Liver (tissue), 3 donors: ENCODE data around the gene ASTN1.

ENCODE experiments used
- EGR1 ChIP-seq, 2 donors: IDR thresholded peaks; 2 replicates each; pipeline ENCODE4 v1.6.1; 2016 to 2018; ENCODE audit warnings: antibody characterized with exemption in 2 of 2, low read depth in 2 of 2
- FOXA1 ChIP-seq: IDR thresholded peaks from 2 replicates; pipeline ENCODE4 v1.6.1; 2016; ENCODE audit warnings: antibody characterized with exemption
- GABPA ChIP-seq, 2 donors: IDR thresholded peaks in 1 of 2; conservative IDR thresholded peaks in 1 of 2; 2 replicates each; pipeline ENCODE4 v1.6.1; 2016; ENCODE audit warnings: antibody characterized with exemption in 2 of 2, mild to moderate bottlenecking in 1 of 2, moderate library complexity in 1 of 2
- RAD21 ChIP-seq, 2 donors: IDR thresholded peaks; 2 replicates each; pipeline ENCODE4 v1.6.1; 2016; ENCODE audit warnings: antibody characterized with exemption in 2 of 2, mild to moderate bottlenecking in 2 of 2
- RXRA ChIP-seq, 2 donors: IDR thresholded peaks; 2 replicates each; pipeline ENCODE4 v1.6.1; 2017 to 2018; ENCODE audit warnings: antibody characterized with exemption in 2 of 2, mild to moderate bottlenecking in 1 of 2
- SP1 ChIP-seq: IDR thresholded peaks from 2 replicates; pipeline ENCODE4 v1.6.1; 2018; ENCODE audit warnings: antibody characterized with exemption, mild to moderate bottlenecking
- TAF1 ChIP-seq: conservative IDR thresholded peaks from 2 replicates; pipeline ENCODE4 v1.6.1; 2016; ENCODE audit warnings: antibody characterized with exemption, mild to moderate bottlenecking
- YY1 ChIP-seq: IDR thresholded peaks from 2 replicates; pipeline ENCODE4 v1.6.1; 2016; ENCODE audit warnings: antibody characterized with exemption, mild to moderate bottlenecking
- TF ChIP-seq, protein P1 (sequence below): fragments of 150-350 bp; IDR thresholded peaks from 2 replicates; pipeline ENCODE4 v1.5.1; 2017; ENCODE audit warnings: improper control_type of control experiment, low read depth, low read length; ENCODE audit not compliant: missing input control
- TF ChIP-seq, protein P2 (sequence below): IDR thresholded peaks from 2 replicates; pipeline ENCODE4 v1.6.1; 2016; ENCODE audit warnings: antibody characterized with exemption, mild to moderate bottlenecking
- TF ChIP-seq, protein P3 (sequence below): IDR thresholded peaks from 2 replicates; pipeline ENCODE4 v1.6.1; 2016; ENCODE audit warnings: antibody characterized with exemption
- TF ChIP-seq, protein P4 (sequence below): IDR thresholded peaks from 2 replicates; pipeline ENCODE4 v1.6.1; 2016; ENCODE audit warnings: antibody characterized with exemption
- TF ChIP-seq, protein P5 (sequence below): IDR thresholded peaks from 2 replicates; pipeline ENCODE4 v1.6.1; 2016; ENCODE audit warnings: antibody characterized with exemption
- donor health status: healthy.
- donor health status: healthy.

DNA sequence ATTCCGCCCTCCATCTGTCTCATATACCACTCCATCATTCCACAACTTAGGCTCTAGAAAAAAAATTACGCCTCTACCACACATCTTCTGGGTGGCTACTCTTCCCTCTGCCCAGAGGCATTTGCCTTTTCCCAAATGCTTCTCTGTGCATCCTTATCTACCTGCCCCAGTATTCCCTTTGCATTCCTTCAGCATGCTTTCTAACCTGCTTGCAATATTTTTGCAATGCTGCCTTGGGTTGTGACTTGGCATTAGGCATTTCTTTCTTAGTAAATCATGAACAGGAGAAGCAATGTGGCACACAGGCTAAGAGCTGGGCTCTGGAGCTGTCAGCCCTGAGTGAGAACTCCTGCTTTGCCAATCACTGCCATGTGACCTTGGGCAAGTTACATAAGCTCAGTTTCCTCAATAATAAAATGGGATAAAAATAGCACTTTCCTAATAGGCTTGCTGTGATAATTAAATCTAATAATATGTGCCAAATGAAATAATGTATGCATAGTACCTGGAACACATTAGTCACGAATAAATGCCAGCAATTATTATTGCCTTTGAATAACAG is 276.0 kb downstream of the ASTN1 start:
- no peak for TF ChIP-seq YY1
- no peak for TF ChIP-seq FOXA1
- TF ChIP-seq SP1 = no peak
- TF ChIP-seq GABPA (IDR thresholded peaks at IDR 0.05 in 1 of 2, conservative IDR thresholded peaks at IDR 0.05 in 1 of 2) = no peak
- TF ChIP-seq, protein P1, sequence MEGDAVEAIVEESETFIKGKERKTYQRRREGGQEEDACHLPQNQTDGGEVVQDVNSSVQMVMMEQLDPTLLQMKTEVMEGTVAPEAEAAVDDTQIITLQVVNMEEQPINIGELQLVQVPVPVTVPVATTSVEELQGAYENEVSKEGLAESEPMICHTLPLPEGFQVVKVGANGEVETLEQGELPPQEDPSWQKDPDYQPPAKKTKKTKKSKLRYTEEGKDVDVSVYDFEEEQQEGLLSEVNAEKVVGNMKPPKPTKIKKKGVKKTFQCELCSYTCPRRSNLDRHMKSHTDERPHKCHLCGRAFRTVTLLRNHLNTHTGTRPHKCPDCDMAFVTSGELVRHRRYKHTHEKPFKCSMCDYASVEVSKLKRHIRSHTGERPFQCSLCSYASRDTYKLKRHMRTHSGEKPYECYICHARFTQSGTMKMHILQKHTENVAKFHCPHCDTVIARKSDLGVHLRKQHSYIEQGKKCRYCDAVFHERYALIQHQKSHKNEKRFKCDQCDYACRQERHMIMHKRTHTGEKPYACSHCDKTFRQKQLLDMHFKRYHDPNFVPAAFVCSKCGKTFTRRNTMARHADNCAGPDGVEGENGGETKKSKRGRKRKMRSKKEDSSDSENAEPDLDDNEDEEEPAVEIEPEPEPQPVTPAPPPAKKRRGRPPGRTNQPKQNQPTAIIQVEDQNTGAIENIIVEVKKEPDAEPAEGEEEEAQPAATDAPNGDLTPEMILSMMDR = no peak
- no peak for TF ChIP-seq TAF1
- TF ChIP-seq, protein P2, sequence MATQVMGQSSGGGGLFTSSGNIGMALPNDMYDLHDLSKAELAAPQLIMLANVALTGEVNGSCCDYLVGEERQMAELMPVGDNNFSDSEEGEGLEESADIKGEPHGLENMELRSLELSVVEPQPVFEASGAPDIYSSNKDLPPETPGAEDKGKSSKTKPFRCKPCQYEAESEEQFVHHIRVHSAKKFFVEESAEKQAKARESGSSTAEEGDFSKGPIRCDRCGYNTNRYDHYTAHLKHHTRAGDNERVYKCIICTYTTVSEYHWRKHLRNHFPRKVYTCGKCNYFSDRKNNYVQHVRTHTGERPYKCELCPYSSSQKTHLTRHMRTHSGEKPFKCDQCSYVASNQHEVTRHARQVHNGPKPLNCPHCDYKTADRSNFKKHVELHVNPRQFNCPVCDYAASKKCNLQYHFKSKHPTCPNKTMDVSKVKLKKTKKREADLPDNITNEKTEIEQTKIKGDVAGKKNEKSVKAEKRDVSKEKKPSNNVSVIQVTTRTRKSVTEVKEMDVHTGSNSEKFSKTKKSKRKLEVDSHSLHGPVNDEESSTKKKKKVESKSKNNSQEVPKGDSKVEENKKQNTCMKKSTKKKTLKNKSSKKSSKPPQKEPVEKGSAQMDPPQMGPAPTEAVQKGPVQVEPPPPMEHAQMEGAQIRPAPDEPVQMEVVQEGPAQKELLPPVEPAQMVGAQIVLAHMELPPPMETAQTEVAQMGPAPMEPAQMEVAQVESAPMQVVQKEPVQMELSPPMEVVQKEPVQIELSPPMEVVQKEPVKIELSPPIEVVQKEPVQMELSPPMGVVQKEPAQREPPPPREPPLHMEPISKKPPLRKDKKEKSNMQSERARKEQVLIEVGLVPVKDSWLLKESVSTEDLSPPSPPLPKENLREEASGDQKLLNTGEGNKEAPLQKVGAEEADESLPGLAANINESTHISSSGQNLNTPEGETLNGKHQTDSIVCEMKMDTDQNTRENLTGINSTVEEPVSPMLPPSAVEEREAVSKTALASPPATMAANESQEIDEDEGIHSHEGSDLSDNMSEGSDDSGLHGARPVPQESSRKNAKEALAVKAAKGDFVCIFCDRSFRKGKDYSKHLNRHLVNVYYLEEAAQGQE = no peak
- TF ChIP-seq, protein P3, sequence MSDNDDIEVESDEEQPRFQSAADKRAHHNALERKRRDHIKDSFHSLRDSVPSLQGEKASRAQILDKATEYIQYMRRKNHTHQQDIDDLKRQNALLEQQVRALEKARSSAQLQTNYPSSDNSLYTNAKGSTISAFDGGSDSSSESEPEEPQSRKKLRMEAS = no peak
- TF ChIP-seq, protein P4, sequence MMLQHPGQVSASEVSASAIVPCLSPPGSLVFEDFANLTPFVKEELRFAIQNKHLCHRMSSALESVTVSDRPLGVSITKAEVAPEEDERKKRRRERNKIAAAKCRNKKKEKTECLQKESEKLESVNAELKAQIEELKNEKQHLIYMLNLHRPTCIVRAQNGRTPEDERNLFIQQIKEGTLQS = no peak
- TF ChIP-seq EGR1 (IDR thresholded peaks at IDR 0.05; ENCODE audit: low read depth in 2 of 2) = no peak
- no peak for TF ChIP-seq RXRA (IDR thresholded peaks at IDR 0.05)
- TF ChIP-seq, protein P5, sequence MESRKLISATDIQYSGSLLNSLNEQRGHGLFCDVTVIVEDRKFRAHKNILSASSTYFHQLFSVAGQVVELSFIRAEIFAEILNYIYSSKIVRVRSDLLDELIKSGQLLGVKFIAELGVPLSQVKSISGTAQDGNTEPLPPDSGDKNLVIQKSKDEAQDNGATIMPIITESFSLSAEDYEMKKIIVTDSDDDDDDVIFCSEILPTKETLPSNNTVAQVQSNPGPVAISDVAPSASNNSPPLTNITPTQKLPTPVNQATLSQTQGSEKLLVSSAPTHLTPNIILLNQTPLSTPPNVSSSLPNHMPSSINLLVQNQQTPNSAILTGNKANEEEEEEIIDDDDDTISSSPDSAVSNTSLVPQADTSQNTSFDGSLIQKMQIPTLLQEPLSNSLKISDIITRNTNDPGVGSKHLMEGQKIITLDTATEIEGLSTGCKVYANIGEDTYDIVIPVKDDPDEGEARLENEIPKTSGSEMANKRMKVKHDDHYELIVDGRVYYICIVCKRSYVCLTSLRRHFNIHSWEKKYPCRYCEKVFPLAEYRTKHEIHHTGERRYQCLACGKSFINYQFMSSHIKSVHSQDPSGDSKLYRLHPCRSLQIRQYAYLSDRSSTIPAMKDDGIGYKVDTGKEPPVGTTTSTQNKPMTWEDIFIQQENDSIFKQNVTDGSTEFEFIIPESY = no peak
- no peak for TF ChIP-seq RAD21 (IDR thresholded peaks at IDR 0.05)
